ENCODE measurements around the gene TTC9C. TPM values are rescaled to one million over a fixed set of nuclear protein-coding genes. Genes with fewer than 3 reads are reported as not detected.
A peak's percentile ranks its signal among the peaks of the same experiment; 100 is the strongest.

Gene TTC9C
- total and polyA plus RNA-seq, 2 of the 8 experiments (the other 6 are each of a cell fraction or from before 2014, with no cell fraction given): 25.4 to 34.1 TPM

- H3K36me3 ChIP-seq (ENCODE audit: control insufficient read depth in 2 of 4, insufficient read depth in 4 of 4, low read length in 3 of 4): peaks cover 0 to 13% (median 6%) of the 10 kb centered on the region in 4 experiments; a peak in 5 of 8 replicates
- ChIA-PET CTCF (ENCODE audit: partially characterized antibody) (interaction anchor here (0.6 to 3.8 kb wide), 7 partner anchors 11 to 94 kb away, joined by 3 to 21 read pairs (median 3); partner anchors contain the start of genes LRRN4CL, ROM1 and UBXN1), POLR2A (ENCODE audit: partially characterized antibody) (interaction anchor here (0.6 to 61.4 kb wide), 23 partner anchors 9 to 184 kb away, joined by 3 to 2041 read pairs (median 8); partner anchors contain the start of genes C11orf98, CSKMT, EEF1G and EML3)
- no peak overlapping the region for H3K56ac ChIP-seq (replicated peaks; ENCODE audit: insufficient read length, low read depth, low read length)
- no peaks in the 10 kb centered on the region for H4K20me1 ChIP-seq (replicated peaks in 1 of 2; ENCODE audit: control insufficient read depth in 1 of 2, insufficient read depth in 2 of 2, low read length in 2 of 2)
- H2BK120ac ChIP-seq (replicated peaks; ENCODE audit: low read depth, low read length): no peak overlapping the region
- H2BK5ac ChIP-seq (ENCODE audit: low read depth, low read length): peak overlapping the region; percentile 54; the same call in 1 of the 2 replicates
- H3K27ac ChIP-seq (ENCODE audit: low read depth, low read length): peak overlapping the region; percentile 8; the same call in 1 of the 2 replicates
- FAIRE-seq (no peak), DNase-seq (ENCODE audit: low read depth in 1 of 2, low spot score in 2 of 2) (no peak)
- 69% methylated on average over 7 of the region's 7 CpGs; no CpG with 5 or more reads in 1 of the 2 experiments for WGBS, 2 experiments (ENCODE audit: extremely low coverage in 1 of 2, insufficient coverage in 1 of 2, insufficient read length in 1 of 2, insufficient replicate concordance in 2 of 2, low coverage in 1 of 2, low lambda C conversion rate in 2 of 2, missing lambda C conversion rate in 1 of 2)
- H3K9ac ChIP-seq (replicated peaks in 1 of 4; ENCODE audit: extremely low read depth in 1 of 4, low read depth in 3 of 4, low read length in 3 of 4): peak overlapping the region in 3 of 4 experiments; percentile 74 to 88 (median 75); a peak in 5 of 7 replicates
- H3K9me3 ChIP-seq (ENCODE audit: insufficient read depth in 2 of 2, low read depth in 1 of 2, low read length in 1 of 2): no peaks in the 10 kb centered on the region
- H3K27me3 ChIP-seq (replicated peaks in 1 of 4; ENCODE audit: control insufficient read depth in 3 of 4, extremely low read depth in 1 of 4, insufficient read depth in 3 of 4, low read length in 3 of 4): no peaks in the 10 kb centered on the region
- H4K8ac ChIP-seq (ENCODE audit: extremely low read depth, insufficient read depth, low read length): no peak overlapping the region
- peak overlapping the region; percentile 64 to 83 (median 82) for H3K4me3 ChIP-seq (ENCODE audit: extremely low read depth in 1 of 4, insufficient read depth in 2 of 4, low read depth in 3 of 4, low read length in 4 of 4)
- H3K23ac ChIP-seq (ENCODE audit: insufficient read length): no peak overlapping the region
- peaks cover 7 to 32% (median 18%) of the 10 kb centered on the region in 4 experiments for H3K4me1 ChIP-seq (replicated peaks in 1 of 4; ENCODE audit: control insufficient read depth in 3 of 4, insufficient read depth in 4 of 4, low read length in 3 of 4)
- H2BK12ac ChIP-seq (ENCODE audit: low read depth, low read length): no peak overlapping the region
- peaks cover 0 to 7% of the 10 kb centered on the region in 2 experiments; a peak in 1 of 4 replicates for H3K79me2 ChIP-seq (ENCODE audit: control insufficient read depth in 1 of 2, insufficient read depth in 2 of 2, low read length in 2 of 2)
- no peak overlapping the region for H3K4ac ChIP-seq (replicated peaks; ENCODE audit: insufficient read length, low read depth, low read length)
- peak overlapping the region; percentile 93 to 99 for H3K4me2 ChIP-seq (ENCODE audit: insufficient read depth in 1 of 2, low read depth in 2 of 2, low read length in 2 of 2)
- H2BK20ac ChIP-seq (ENCODE audit: low read length): no peak overlapping the region
- no peaks in the 10 kb centered on the region; the same call in 1 of the 2 replicates for H3K79me1 ChIP-seq (ENCODE audit: low read depth, low read length)
- no peak overlapping the region for H2AFZ ChIP-seq (ENCODE audit: low read length)
- no peak overlapping the region for H4K91ac ChIP-seq (replicated peaks; ENCODE audit: insufficient read length, low read length)
- no peak overlapping the region for H3K14ac ChIP-seq (ENCODE audit: insufficient read length)
- H3K18ac ChIP-seq (ENCODE audit: extremely low read depth, low read length): no peak overlapping the region
- no peak overlapping the region for H2BK15ac ChIP-seq (ENCODE audit: low read length)
- H2AK5ac ChIP-seq (ENCODE audit: low read depth, low read length): peak overlapping the region; percentile 88; the same call in 1 of the 2 replicates
- peaks cover 22% of the 10 kb centered on the region for H3K23me2 ChIP-seq (ENCODE audit: low read depth, low read length)
- no peak overlapping the region for H4K5ac ChIP-seq (ENCODE audit: insufficient read length, low read depth, low read length)
- TF ChIP-seq KDM4A (IDR thresholded peaks at IDR 0.05; ENCODE audit: low read depth, low read length, severe bottlenecking) (peak; percentile 6), KDM5A (IDR thresholded peaks at IDR 0.05; ENCODE audit: low read length) (no peak), CTCF (IDR thresholded peaks at IDR 0.05; ENCODE audit: control extremely low read depth in 1 of 3, insufficient read depth in 1 of 3, low read depth in 1 of 3, low read length in 3 of 3) (peak in 2 of 3 experiments; percentile 11 to 19; a peak in 2 of 4 replicates), TBP (IDR thresholded peaks at IDR 0.05; ENCODE audit: low read depth, low read length) (no peak), RAD21 (IDR thresholded peaks at IDR 0.05 in 1 of 2, conservative IDR thresholded peaks at IDR 0.05 in 1 of 2; ENCODE audit: low read depth in 2 of 2, low read length in 2 of 2) (no peak), ATF2 (IDR thresholded peaks at IDR 0.05; ENCODE audit: low read length) (no peak), RBBP5 (IDR thresholded peaks at IDR 0.05; ENCODE audit: borderline replicate concordance, low read depth, low read length) (no peak)
Measured at GRCh38 chr11:62705413-62705812, 22.9 kb upstream of the TTC9C start.

Measured in H1 (cell line).